HG03175 (cell line): ENCODE results near the gene OR51T1.
"Not testable (repeated sequence)": the region's sequence is repeated elsewhere in the genome, so short reads cannot be mapped to it uniquely, and the experiment has no call there.

Source experiments
- ATAC-seq: cut with Tn5 transposase; IDR thresholded peaks from one replicate; pipeline ENCODE4 v1.9.1; 2021; ENCODE audit warnings: mild to moderate bottlenecking, moderate library complexity; ENCODE audit not compliant: unreplicated experiment

OR51T1 gene

DNA sequence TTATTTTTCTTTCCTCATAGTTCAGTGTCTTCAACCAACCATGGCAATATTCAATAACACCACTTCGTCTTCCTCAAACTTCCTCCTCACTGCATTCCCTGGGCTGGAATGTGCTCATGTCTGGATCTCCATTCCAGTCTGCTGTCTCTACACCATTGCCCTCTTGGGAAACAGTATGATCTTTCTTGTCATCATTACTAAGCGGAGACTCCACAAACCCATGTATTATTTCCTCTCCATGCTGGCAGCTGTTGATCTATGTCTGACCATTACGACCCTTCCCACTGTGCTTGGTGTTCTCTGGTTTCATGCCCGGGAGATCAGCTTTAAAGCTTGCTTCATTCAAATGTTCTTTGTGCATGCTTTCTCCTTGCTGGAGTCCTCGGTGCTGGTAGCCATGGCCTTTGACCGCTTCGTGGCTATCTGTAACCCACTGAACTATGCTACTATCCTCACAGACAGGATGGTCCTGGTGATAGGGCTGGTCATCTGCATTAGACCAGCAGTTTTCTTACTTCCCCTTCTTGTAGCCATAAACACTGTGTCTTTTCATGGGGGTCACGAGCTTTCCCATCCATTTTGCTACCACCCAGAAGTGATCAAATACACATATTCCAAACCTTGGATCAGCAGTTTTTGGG, at the start of gene OR51T1:
TSS of gene OR51T1 (plus strand) at position 41 of the 641 bp plus-strand sequence. CDS start at position 41, 0 bp downstream.
- ATAC-seq, result no peak

- no peak for ATAC-seq
Measured at GRCh38 chr11:4839851-4840549, 41.7 kb upstream of the OR51T1 start.

DNA sequence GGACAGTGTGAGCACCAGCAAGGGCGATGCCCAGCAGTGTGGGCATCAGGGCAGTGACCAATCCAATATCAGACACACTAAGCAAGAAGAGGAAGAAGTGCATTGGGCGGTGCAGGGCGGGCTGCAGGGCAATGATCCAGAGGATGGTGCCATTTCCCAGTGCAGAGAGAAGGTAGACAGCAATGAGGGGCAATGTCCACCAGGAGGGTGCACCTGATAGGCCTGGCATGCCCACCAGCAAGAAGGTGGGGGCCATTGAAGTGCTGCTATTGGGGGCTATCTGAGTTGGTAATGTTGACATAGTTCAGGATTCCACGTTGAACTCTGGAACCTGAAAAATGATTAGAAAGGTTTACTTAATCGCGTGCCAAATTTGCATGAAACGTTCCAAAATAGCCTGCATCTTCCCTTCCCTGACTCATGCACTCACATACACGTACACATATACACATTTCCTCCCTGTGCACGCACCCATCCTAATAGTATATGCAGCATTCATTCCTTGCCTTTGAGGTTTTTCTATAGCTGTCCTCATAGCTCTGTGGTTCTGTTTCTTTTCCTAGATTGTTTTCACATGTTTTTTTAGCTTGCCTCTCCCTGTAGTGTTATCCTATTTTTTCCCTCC, 32.7 kb upstream of the OR51T1 start, which contains the start of gene OR51S1:
TSS of gene OR51S1 (minus strand) at position 301 of the 625 bp plus-strand sequence. CDS start at position 301, 0 bp downstream.
- no peak for ATAC-seq

DNA sequence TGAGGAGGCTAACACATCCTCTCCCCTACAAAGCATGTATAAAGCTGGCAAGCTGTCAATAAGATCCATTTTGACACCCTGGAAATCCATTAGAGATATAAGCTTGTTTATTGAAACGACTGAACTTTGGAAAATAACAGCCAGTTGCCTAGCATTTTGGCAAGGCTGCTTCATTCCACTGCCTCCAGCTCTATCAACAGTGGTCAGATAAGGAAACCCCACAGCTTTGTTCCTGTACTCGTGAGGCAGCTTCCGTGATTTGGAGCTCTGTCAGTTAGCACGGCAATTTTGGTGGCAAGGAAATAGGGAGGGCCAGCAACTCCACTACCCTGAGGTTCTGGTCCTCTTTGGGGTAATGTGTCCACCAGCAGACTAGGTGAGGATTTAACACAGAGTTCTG, 30.7 kb upstream of the OR51T1 start:
- ATAC-seq, result no peak

GRCh38 chr11:4854286-4854685, 27.4 kb upstream of the OR51T1 start:
- ATAC-seq, result not testable (repeated sequence)

- no peak for ATAC-seq
Measured at GRCh38 chr11:4862447-4863236, 19.1 kb upstream of the OR51T1 start.

DNA sequence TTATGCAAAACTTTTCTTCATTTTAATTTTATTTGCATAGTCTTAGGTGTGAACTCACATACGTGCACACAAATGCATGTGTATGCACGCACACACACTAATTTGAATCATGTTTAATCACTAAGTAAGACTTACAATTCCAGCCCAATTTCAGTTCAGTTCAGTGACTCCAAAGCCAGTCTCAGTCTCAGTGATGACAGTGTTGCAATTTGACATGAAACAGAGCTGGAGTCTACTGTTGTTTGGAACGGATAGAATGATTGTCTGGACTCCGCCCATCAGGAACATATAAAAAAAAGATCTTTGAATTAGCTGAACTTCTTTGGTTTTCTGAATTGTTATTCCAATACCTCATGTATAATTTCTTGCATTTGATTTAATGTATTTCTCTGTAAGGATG, 17.8 kb upstream of the OR51T1 start:
- no peak for ATAC-seq

- ATAC-seq, result no peak
Measured at GRCh38 chr11:4865855-4866254, 15.8 kb upstream of the OR51T1 start.

- ATAC-seq, result no peak
Measured at GRCh38 chr11:4881188-4881587, 512 bp upstream of the OR51T1 start.

GRCh38 chr11:4882543-4882942, 843 bp downstream of the OR51T1 start:
- no peak for ATAC-seq

- no peak for ATAC-seq
Measured at GRCh38 chr11:4884361-4884760, 2.7 kb downstream of the OR51T1 start.

- no peak for ATAC-seq
Measured at GRCh38 chr11:4886186-4886585, 4.5 kb downstream of the OR51T1 start.

GRCh38 chr11:4887591-4887990, 5.9 kb downstream of the OR51T1 start:
- ATAC-seq, result no peak

- ATAC-seq, result no peak
Measured at GRCh38 chr11:4890279-4890678, 8.6 kb downstream of the OR51T1 start.

- ATAC-seq, result no peak
Measured at GRCh38 chr11:4891996-4892640, 10.4 kb downstream of the OR51T1 start.

DNA sequence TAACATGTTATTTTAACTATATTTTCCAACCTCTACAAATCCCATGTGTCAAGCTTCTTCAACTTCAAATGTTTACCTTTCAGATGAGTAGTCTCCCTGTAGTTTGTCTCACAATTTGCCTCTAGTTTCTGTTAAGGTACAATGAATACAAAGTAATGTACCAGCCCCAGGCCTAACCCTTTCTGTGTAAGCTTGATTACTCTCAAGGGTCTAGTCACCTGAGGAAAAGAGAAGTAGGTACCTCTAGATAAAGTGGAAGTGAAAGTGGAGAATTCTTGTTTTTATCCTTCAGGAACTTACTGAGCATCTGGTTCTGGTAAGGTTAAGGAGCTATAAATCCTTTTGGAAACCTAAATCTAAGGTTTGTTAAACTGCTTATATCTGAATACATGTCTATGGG, 21.8 kb downstream of the OR51T1 start, which contains the start of gene OR51A7:
TSS of gene OR51A7 (plus strand) at position 300 of the 400 bp plus-strand sequence. CDS start 3,587 bp downstream, outside the sequence.
- ATAC-seq, result no peak

GRCh38 chr11:4916581-4916980, 34.9 kb downstream of the OR51T1 start:
- no peak for ATAC-seq

DNA sequence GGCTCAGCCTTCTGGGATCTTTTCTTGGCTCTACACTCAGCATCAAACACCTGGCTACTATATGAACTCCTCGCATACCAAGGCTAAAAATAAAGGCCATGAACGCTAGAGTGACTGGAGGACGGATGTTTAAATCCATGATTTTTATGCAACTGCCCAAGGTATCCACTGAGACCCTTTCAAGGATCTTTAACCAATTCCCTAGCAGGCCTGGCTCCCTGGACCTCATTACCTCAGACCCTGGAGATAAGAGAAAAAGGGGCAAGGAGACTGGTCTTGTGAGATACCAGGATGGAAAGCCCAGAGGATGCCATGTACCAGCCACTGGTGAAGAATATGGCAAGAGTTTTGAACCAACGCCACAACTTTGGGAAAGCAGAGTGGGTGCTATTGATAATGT, 37.5 kb downstream of the OR51T1 start, which contains the start of gene OR51G2:
TSS of gene OR51G2 (minus strand) at position 101 of the 400 bp plus-strand sequence. CDS start 3,687 bp downstream, outside the sequence.
- ATAC-seq, result no peak

DNA sequence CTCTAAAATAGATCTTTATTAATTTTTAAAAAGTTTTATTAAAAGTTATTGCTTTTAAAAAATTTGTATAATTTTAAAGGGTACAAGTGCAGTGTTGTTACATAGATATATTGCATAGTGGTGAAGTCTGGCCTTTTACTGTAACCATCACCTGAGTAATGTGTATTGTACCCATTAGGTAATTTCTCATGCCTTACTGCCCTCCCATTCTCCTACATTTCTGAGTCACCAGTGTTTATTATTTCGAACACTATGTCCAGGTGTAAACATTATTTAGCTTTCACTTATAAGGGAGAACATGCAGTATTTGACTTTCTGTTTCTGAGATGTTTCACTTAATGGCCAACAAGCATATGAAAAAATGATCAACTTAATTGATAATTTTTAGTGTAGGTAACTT, 40.1 kb downstream of the OR51T1 start:
- ATAC-seq, result no peak

DNA sequence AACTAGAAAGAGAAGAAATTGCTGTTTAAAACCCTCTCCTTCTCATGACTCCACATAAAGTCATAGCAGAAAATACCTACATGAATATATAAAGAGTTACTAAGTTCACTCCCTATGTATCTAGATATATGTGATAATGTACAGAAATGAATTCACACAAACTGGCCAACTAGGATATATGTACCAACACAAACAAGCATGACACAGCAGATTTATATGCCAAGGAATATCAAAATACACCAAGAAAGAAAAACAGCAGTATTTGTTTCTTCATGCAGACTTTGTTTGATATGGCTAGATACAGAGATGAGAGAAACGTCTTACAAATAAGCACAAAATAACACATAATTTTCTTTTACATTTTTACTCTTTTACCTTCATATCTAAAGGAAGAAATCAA, 40.6 kb downstream of the OR51T1 start:
- ATAC-seq, result no peak
